HUES64 (cell line): ENCODE results near the gene METRN.
"Not testable (repeated sequence)": the region's sequence is repeated elsewhere in the genome, so short reads cannot be mapped to it uniquely, and the experiment has no call there.

ENCODE experiments used
- H3K27ac ChIP-seq: 2 replicates; pipeline ENCODE4 v1.7.0; 2013; ENCODE audit warnings: low read depth, low read length, inconsistent platforms
- H3K27me3 ChIP-seq: 2 replicates; pipeline ENCODE4 v1.6.1; 2013; ENCODE audit warnings: mild to moderate bottlenecking, low read length; ENCODE audit not compliant: insufficient read depth
- H3K36me3 ChIP-seq: 2 replicates; pipeline ENCODE4 v1.6.1; 2013; ENCODE audit warnings: mild to moderate bottlenecking, low read length; ENCODE audit not compliant: insufficient read depth
- H3K4me1 ChIP-seq: 2 replicates; pipeline ENCODE4 v1.6.1; 2013; ENCODE audit warnings: mild to moderate bottlenecking, low read length, moderate library complexity; ENCODE audit not compliant: insufficient read depth
- H3K4me3 ChIP-seq: 2 replicates; pipeline ENCODE4 v1.5.1; 2013; ENCODE audit warnings: mild to moderate bottlenecking, low read length, moderate library complexity
- H3K9ac ChIP-seq: 2 replicates; pipeline ENCODE4 v1.6.1; 2013; ENCODE audit warnings: mild to moderate bottlenecking, low read depth, low read length
- H3K9me3 ChIP-seq: 2 replicates; pipeline ENCODE4 v1.6.1; 2013; ENCODE audit warnings: low read depth, low read length; ENCODE audit not compliant: insufficient read depth
- WGBS: fragments of 150-250, 120-280 bp; methylation state at CpG from one replicate; pipeline ENCODE4 v1.1.7; 2013; ENCODE audit warnings: missing lambda C conversion rate; 5-methylcytosine and 5-hydroxymethylcytosine counted together

Gene METRN

GRCh38 chr16:734981-735881 lies 20.3 kb downstream of the METRN start:
- no peaks in the 10 kb centered on the region for H3K9me3 ChIP-seq
- no peak overlapping the region for H3K4me3 ChIP-seq
- peaks cover 27% of the 10 kb centered on the region for H3K36me3 ChIP-seq
- H3K27ac ChIP-seq: no peak overlapping the region
- no peak overlapping the region for H3K9ac ChIP-seq
- H3K27me3 ChIP-seq: no peaks in the 10 kb centered on the region
- 96% methylated on average over 25 of the region's 25 CpGs for WGBS
- H3K4me1 ChIP-seq: 0 out of 2 replicates have a peak, but pooled peaks cover 5% of the 10 kb centered on the region

DNA sequence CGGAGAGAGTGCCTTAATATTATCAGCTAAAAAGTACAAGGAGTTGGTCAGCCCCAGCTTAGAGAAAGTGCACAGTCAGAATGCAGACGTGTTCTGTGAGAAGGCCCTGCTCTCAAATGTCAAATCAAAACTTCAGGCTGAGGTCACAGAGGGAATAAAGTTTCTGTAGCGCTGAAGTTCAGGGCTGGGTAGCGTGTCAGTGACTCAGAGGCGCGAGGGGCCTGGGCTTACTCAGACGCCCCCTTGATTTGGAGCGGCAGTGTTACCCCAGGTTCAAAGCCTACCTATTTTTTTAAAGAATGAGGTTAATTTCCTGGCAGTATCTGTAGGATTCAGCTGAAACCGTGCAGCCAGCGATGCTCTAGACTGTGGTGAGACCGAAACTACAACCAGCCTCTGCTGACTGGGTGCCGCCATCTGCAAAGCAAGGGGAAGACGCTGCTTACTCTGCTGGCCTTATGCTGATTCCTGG lies 21.1 kb downstream of the METRN start:
- H3K36me3 ChIP-seq: peaks cover 27% of the 10 kb centered on the region
- no peaks in the 10 kb centered on the region for H3K9me3 ChIP-seq
- no peaks in the 10 kb centered on the region for H3K27me3 ChIP-seq
- H3K27ac ChIP-seq: no peak overlapping the region
- WGBS: 96% methylated on average over 13 of the region's 13 CpGs
- H3K4me3 ChIP-seq: no peak overlapping the region
- 0 out of 2 replicates have a peak, but pooled peaks cover 5% of the 10 kb centered on the region for H3K4me1 ChIP-seq
- H3K9ac ChIP-seq: no peak overlapping the region

DNA sequence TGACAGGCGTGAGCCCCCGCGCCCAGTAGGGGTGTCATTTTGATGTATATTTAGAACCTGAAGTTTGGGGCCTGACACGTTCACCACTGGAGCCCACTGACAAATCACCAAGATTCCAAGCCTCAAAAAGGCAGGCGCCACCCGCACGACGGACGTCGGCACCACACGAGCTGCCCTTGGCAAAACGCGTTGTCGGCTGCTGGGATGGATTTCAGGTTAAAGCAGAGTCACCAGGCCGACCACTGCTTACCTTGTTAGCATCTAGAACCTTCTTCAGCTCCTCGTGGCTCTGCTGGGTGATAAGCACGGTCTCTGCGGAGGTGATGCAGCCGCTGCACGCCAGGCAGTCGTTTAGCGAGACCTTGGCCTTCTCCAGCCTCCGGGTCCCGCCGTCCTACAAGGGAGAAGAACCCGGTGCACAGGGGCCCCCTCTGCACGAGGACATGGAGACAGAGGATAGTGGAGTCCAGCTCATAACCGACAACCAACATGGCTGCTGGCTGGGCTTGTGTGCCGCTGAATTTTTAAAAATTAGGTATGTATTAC lies 22.1 kb downstream of the METRN start:
- Histone ChIP-seq H3K27ac (no peak overlapping the region), H3K4me3 (no peak overlapping the region), H3K4me1 (0 out of 2 replicates have a peak, but pooled peaks cover 5% of the 10 kb centered on the region), H3K27me3 (no peaks in the 10 kb centered on the region), H3K9ac (peak overlapping the region; percentile 49; the same call in 1 of the 2 replicates), H3K36me3 (peaks cover 25% of the 10 kb centered on the region), H3K9me3 (no peaks in the 10 kb centered on the region)
- WGBS: 96% methylated on average over 29 of the region's 29 CpGs

DNA sequence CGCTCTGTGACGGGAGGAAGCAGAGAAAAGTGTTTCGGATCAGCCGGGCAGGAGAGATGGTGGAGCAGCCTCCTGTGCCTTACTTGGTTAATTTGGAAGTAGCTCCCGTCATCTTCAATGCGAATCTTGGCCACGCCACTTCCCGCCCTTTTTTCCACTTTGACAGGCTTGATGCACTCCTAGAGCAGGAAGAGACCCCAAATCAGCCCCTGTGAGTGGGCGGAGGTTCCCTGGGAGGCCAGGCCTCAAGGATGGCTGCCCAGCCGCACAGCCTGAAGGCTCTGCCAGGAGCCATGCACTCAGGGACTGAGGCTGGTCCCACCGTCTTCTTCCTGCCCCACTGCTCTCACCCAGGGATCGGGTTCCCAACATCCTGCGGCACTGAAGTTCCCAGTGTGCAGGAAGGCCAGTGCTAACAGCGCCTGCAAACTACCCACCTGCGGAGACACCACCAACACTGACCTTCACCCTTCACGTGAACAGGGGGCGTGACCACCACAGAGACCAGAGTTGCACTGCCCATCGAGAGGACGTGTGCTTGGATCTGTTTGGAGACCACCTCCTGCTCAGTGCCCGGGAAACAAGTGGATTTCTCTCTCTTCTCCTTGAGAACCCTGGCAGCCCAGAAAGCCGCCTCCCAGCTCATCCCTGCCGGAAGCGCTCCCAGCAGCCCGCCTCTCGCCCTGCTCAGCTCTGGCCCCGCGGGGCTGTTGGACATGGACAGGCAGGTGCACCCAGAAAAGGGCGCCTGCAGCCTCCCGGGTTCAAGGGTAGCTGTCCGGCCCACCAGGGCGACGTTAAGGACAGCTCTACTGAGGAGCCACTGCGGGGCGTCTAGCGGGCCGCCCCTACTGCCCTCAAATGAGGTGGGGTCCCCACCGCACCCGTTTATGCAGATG lies 24.9 kb downstream of the METRN start:
- Histone ChIP-seq H3K27me3 (no peaks in the 10 kb centered on the region), H3K9me3 (no peaks in the 10 kb centered on the region), H3K9ac (peak overlapping the region; percentile 76), H3K27ac (no peak overlapping the region), H3K4me3 (peak overlapping the region; percentile 93), H3K4me1 (0 out of 2 replicates have a peak, but pooled peaks cover 5% of the 10 kb centered on the region), H3K36me3 (peaks cover 12% of the 10 kb centered on the region; the same call in 1 of the 2 replicates)
- WGBS: 51% methylated on average over 38 of the region's 38 CpGs

DNA sequence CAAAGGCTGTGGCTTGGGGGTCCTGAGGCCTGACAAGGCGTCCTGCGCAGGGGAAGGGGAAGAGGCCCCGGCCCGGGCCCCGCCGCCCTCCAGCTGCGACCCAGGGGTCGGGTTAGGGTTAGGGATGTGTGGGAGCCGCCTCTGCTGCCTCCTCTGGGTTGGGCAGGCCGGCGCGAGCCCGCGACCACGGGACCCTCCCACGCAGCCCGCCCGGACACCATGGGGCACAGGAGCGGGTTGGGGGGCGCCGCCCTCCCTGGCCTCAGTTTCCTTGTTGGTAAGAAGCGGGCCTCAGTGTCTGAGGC lies 25.5 kb downstream of the METRN start:
- H3K27me3 ChIP-seq: no peaks in the 10 kb centered on the region
- peaks cover 12% of the 10 kb centered on the region; the same call in 1 of the 2 replicates for H3K36me3 ChIP-seq
- peak overlapping the region; percentile 93 for H3K4me3 ChIP-seq
- H3K9me3 ChIP-seq: no peaks in the 10 kb centered on the region
- 1% methylated on average over 22 of the region's 22 CpGs for WGBS
- H3K27ac ChIP-seq: peak overlapping the region; percentile 60
- H3K9ac ChIP-seq: peak overlapping the region; percentile 76
- H3K4me1 ChIP-seq: 0 out of 2 replicates have a peak, but pooled peaks cover 5% of the 10 kb centered on the region

DNA sequence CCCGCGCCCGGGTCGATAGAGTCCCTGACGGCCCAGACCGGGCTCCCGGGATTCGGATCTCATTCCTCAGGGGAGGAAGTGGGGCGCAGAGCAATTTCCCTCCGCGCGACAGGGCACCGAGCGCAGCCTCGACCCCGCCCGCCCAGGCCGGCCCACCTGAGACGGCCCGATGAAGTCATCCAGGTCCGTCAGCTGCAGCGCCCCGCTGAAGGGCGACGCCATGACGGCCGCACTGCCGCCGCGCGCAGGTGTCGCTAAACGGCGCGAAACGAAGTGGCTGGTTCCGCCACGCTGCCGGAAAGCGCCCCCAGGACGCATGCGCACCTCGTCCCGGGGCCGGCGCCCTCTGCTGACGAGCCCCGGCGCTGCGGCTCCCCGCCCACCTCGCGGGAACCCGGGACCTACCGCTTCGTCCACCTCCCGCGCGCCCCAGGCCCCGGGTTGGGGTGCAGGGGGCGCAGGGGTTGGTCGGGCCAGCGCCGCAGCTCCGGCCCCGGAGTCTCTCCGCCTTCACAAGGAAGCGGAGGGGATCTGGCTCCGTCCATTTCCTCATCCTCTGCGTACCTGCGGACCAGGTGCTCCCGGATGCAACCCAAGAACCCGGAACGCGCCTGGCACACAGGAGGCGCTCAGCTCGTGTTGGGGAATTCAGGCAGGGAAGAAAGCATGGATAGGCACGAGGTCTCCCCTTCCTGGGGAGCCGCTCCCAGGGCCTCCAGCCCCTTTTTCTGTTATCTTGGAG lies 26.0 kb downstream of the METRN start, which contains the start of gene CIAO3:
Gene CIAO3 (minus strand): TSS at position 234 of the 742 bp plus-strand sequence. CDS start 12 bp downstream, at position 222.
- Histone ChIP-seq H3K9me3 (no peaks in the 10 kb centered on the region), H3K9ac (peak within 1 kb of the TSS; percentile 80), H3K27ac (peak within 1 kb of the TSS; percentile 60), H3K27me3 (no peaks in the 10 kb centered on the region), H3K36me3 (peaks cover 7% of the 10 kb centered on the region; the same call in 1 of the 2 replicates), H3K4me3 (peak within 1 kb of the TSS; percentile 93), H3K4me1 (0 out of 2 replicates have a peak, but pooled peaks cover 5% of the 10 kb centered on the region)
- under 1% methylated on average over 79 of the region's 79 CpGs for WGBS

DNA sequence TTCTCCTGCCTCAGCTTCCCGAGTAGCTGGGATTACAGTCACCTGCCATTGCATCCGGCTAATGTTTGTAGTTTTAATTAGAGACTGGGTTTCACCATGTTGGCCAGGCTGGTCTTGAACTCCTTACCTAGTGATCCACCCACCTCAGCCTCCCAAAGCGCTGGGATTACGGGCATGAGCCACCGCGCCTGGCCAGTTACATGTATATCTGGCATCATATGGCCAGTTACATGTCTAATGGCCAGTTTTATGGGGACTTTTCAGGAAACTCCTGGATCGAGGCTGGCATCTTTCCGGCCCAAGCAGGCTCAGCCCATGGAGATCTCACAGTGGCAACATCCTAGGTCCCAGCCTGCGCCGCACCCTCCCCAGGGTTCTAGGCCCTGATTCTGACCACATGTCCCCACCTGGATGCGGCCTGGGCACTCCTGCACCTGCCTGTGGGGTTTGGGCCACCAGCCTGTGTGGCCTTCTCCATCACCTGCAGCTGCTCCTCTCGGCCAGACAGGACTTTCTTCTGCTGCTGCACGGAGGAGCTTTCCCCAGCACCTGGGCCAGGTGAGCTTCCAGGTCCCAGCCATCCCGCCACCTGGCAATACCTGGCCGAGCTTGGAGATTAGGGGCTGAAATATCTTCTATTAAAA lies 27.2 kb downstream of the METRN start:
- WGBS: 95% methylated on average over 15 of the region's 15 CpGs
- no peak overlapping the region for H3K27ac ChIP-seq
- no peak overlapping the region for H3K4me3 ChIP-seq
- H3K9me3 ChIP-seq: no peaks in the 10 kb centered on the region
- no peak overlapping the region for H3K9ac ChIP-seq
- peaks cover 2% of the 10 kb centered on the region; the same call in 1 of the 2 replicates for H3K36me3 ChIP-seq
- 0 out of 2 replicates have a peak, but pooled peaks cover 5% of the 10 kb centered on the region for H3K4me1 ChIP-seq
- no peaks in the 10 kb centered on the region for H3K27me3 ChIP-seq

- H3K27me3 ChIP-seq, H3K4me1 ChIP-seq, H3K36me3 ChIP-seq, H3K9ac ChIP-seq, H3K27ac ChIP-seq, H3K4me3 ChIP-seq, H3K9me3 ChIP-seq: not testable (repeated sequence)
- WGBS: 94% methylated on average over 14 of the region's 14 CpGs
These were observed 28.0 kb downstream of the METRN start for GRCh38 chr16:742894-743293.

DNA sequence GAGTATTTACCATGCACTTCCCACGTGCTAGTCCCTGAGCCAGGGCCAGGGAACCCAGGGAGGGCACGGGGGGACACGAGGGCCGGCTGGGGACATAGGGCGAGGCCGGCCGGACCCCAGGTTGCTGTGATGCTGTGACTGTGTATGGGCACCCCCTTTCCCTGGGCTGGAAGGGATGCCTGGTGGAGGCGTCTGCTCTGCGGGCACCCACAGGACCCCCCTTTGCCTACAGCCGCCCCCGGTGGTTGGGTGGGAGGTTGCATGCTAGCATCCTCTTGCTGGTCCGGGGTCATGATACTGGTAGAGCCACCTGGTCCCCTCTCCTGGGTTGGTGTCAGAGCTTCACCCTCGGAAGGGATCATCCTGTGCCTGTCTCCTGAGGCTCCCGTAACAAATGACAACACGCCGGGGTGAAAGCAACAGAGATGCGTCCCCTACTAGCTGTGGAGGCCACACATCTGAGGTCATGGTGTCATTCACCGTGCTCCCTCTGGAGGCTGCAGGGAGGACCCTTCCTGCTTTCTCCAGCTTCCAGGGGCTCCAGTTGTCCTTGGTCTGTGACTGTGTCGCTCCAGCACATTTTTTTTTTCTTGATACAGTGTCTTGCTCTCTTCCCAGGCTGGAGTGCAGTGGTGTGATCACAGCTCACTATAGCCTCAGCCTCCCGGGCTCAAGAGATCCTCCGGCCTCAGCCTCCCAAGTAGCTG lies 29.0 kb downstream of the METRN start:
- no peaks in the 10 kb centered on the region for H3K36me3 ChIP-seq
- H3K27me3 ChIP-seq: no peaks in the 10 kb centered on the region
- H3K9ac ChIP-seq: no peak overlapping the region
- H3K27ac ChIP-seq: no peak overlapping the region
- WGBS: 91% methylated on average over 21 of the region's 21 CpGs
- H3K4me1 ChIP-seq: no peaks in the 10 kb centered on the region
- no peak overlapping the region for H3K4me3 ChIP-seq
- H3K9me3 ChIP-seq: no peaks in the 10 kb centered on the region
